HCT116 (cell line): ENCODE data around the gene STON2. TPM values are rescaled to one million over a fixed set of nuclear protein-coding genes. Genes with fewer than 3 reads are reported as not detected.

Source experiments
- ATAC-seq: fragments of 200-7000 bp; cut with Tn5 transposase; 2 replicates; pipeline ENCODE4 v1.9.1; 2020; ENCODE audit warnings: mild to moderate bottlenecking, moderate library complexity
- BruUV-seq: library from RNA; stranded (reverse); fragments of 400-500 nt; replicated peaks from 2 replicates; lab custom pipeline; 2021; lab: Mats Ljungman, UMichigan
- CTCF ChIA-PET: fragments of 300-600 bp; sonication (Branson Sonifier 250); formaldehyde crosslinking; loops from one replicate; lab custom pipeline; 2021; ENCODE audit warnings: antibody characterized with exemption; lab: Charles Lee
- POLR2A ChIA-PET: fragments of 300-600, 350-600 bp; sonication (Branson Sonifier 250); formaldehyde crosslinking; loops from one replicate; lab custom pipeline; 2021; ENCODE audit warnings: antibody characterized with exemption; lab: Charles Lee
- RAD21 ChIA-PET, 2 experiments: fragments of 300-600 bp; sonication (Branson Sonifier 250); formaldehyde crosslinking; loops; one replicate each; lab custom pipeline; 2023; ENCODE audit warnings: low total read pairs in 2 of 2; ENCODE audit not compliant: uncharacterized antibody in 2 of 2, unreplicated experiment in 2 of 2, low non-redundant PET in 1 of 2; lab: Charles Lee
- DNase-seq: peaks from one replicate; pipeline ENCODE4 v3.0.0-alpha.2; 2010; ENCODE audit warnings: low read depth, low spot score
- H2AFZ ChIP-seq: fragments of 200-600 bp; shearing (Covaris generic), sonication (generic); 2 replicates; pipeline ENCODE4 v1.6.1; 2017; ENCODE audit warnings: low read depth, mixed run types, mixed read lengths, antibody characterized with exemption, low read length; ENCODE audit not compliant: poor library complexity, severe bottlenecking
- H3K27ac ChIP-seq: 2 replicates; pipeline ENCODE4 v1.5.1; 2012; ENCODE audit warnings: low read depth, low read length
- H3K27me3 ChIP-seq: fragments of 200-600 bp; sonication (generic); 2 replicates; pipeline ENCODE4 v1.6.1; 2016; ENCODE audit warnings: mixed run types, low read length, mixed read lengths; ENCODE audit not compliant: insufficient read depth
- H3K36me3 ChIP-seq, 2 experiments: fragments of 200-500 bp in 1 of 2; fragments of 200-600 bp in 1 of 2; sonication (Bioruptor generic) in 1 of 2; sonication (generic) in 1 of 2; 2 replicates each; pipeline versions ENCODE4 v1.5.1 to v1.6.1; 2014 to 2016; ENCODE audit warnings: low read length in 2 of 2, inconsistent platforms in 1 of 2, mixed read lengths in 1 of 2, mixed run types in 1 of 2; ENCODE audit not compliant: insufficient read depth in 2 of 2, control insufficient read depth in 1 of 2
- H3K4me1 ChIP-seq, 2 experiments: fragments of 200-600 bp in 1 of 2; sonication (generic) in 1 of 2; 2 replicates each; pipeline versions ENCODE4 v1.5.1 to v1.6.1; 2012 to 2017; ENCODE audit warnings: low read length in 2 of 2, inconsistent platforms in 1 of 2, mild to moderate bottlenecking in 1 of 2, mixed read lengths in 1 of 2, mixed run types in 1 of 2, moderate library complexity in 1 of 2; ENCODE audit not compliant: insufficient read depth in 2 of 2, control insufficient read depth in 1 of 2
- H3K4me2 ChIP-seq: fragments of 200-600 bp; sonication (generic); 2 replicates; pipeline ENCODE4 v1.6.1; 2017; ENCODE audit warnings: mixed run types, low read length, mixed read lengths
- H3K4me3 ChIP-seq, 2 experiments: fragments of 200-600 bp in 1 of 2; sonication (generic) in 1 of 2; replicated peaks in 1 of 2; 2 replicates each; pipeline ENCODE4 v1.5.1; 2011 to 2016; ENCODE audit warnings: low read length in 2 of 2, control low read depth in 1 of 2, low read depth in 1 of 2, mild to moderate bottlenecking in 1 of 2, mixed read lengths in 1 of 2, mixed run types in 1 of 2
- H3K79me2 ChIP-seq: fragments of 200-600 bp; sonication (generic); 2 replicates; pipeline ENCODE4 v1.6.1; 2017; ENCODE audit warnings: mild to moderate bottlenecking, mixed run types, low read length, moderate library complexity, mixed read lengths; ENCODE audit not compliant: insufficient read depth
- H3K9ac ChIP-seq: fragments of 200-600 bp; sonication (generic); 2 replicates; pipeline ENCODE4 v1.6.1; 2016; ENCODE audit warnings: low read length, mixed read lengths
- H3K9me2 ChIP-seq: fragments of 200-600 bp; sonication (generic), shearing (Covaris generic); 2 replicates; pipeline ENCODE4 v1.6.1; 2017; ENCODE audit warnings: mixed run types, mild to moderate bottlenecking, moderate library complexity; ENCODE audit not compliant: insufficient read depth
- H3K9me3 ChIP-seq, 2 experiments: fragments of 200-500 bp in 1 of 2; fragments of 200-600 bp in 1 of 2; sonication (Bioruptor generic) in 1 of 2; sonication (generic) in 1 of 2; 2 replicates each; pipeline ENCODE4 v1.6.1; 2014 to 2017; ENCODE audit warnings: low read length in 2 of 2, mixed read lengths in 2 of 2, inconsistent platforms in 1 of 2, low read depth in 1 of 2, mild to moderate bottlenecking in 1 of 2, mixed run types in 1 of 2, moderate library complexity in 1 of 2; ENCODE audit not compliant: control insufficient read depth in 1 of 2, insufficient read depth in 1 of 2
- H4K20me1 ChIP-seq: fragments of 200-600 bp; sonication (generic), shearing (Covaris generic); 2 replicates; pipeline ENCODE4 v1.6.1; 2017; ENCODE audit warnings: mixed run types, mild to moderate bottlenecking, moderate library complexity; ENCODE audit not compliant: insufficient read depth
- EZH2phosphoT487 ChIP-seq: fragments of 200-600 bp; IDR thresholded peaks from 2 replicates; pipeline ENCODE4 v1.6.1; 2018; ENCODE audit warnings: antibody characterized with exemption, borderline replicate concordance
- ZNF274 ChIP-seq: fragments of 200-500 bp; sonication (Bioruptor generic); IDR thresholded peaks from 2 replicates; pipeline ENCODE4 v1.6.1; 2014; ENCODE audit warnings: mild to moderate bottlenecking, low read depth, low read length, inconsistent platforms
- intact Hi-C: fragments of 100-400 bp; cut with micrococcal nuclease; formaldehyde crosslinking; loops from 2 replicates; pipeline ENCODE4 v1.10.0; 2022
- total RNA-seq: library from RNA; stranded (reverse); gene quantifications from one replicate; pipeline ENCODE4 v1.2.1, GENCODE V29; 2021; ENCODE audit not compliant: unreplicated experiment

Gene STON2
- total RNA-seq, 1 experiment from 2014 or later = 4.1 TPM

DNA sequence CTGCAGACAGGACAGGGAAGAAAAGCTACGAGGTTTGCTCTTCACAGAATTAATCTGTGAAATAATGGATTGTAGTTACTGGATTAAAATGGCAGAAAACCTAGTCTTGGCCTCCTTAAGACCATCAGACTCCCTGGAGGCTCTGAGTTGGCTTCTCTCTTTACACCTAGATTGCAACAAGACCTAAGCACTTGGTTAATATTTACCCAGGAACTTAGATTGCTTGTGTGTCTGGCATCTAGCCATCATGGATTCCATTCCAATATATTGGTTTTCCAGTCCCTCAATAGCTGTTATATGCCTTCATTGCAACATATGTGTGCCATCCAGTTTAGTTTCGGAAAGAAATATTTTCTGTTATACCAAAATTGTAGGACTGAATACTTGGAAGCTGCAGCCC is 177.4 kb downstream of the STON2 start:
- Histone ChIP-seq H3K4me2 (no peak overlapping the region), H3K4me3 (no peak overlapping the region), H2AFZ (no peak overlapping the region), H3K36me3 (no peaks in the 10 kb centered on the region), H3K79me2 (peaks cover 26% of the 10 kb centered on the region), H3K27ac (no peak overlapping the region), H3K4me1 (peaks cover 7 to 20% of the 10 kb centered on the region in 2 experiments), H3K9me3 (no peaks in the 10 kb centered on the region), H3K9me2 (no peaks in the 10 kb centered on the region), H3K9ac (no peak overlapping the region), H3K27me3 (no peaks in the 10 kb centered on the region), H4K20me1 (no peaks in the 10 kb centered on the region)
- no peak for TF ChIP-seq EZH2phosphoT487
- no TSS peak for BruUV-seq
- no peak for DNase-seq
- intact Hi-C loops = loop anchor here (5.0 kb wide), 1 partner anchor 310 kb away; the partner anchor contains the start of gene SEL1L
- ChIA-PET CTCF (interaction anchor here (1.8 kb wide), 1 partner anchor 46 kb away, joined by 3 read pairs; no protein-coding TSS in a partner anchor), RAD21 (no interaction called here), POLR2A (no interaction called here)
- no peak for ATAC-seq

GRCh38 chr14:81222126-81222525 is 178.0 kb downstream of the STON2 start:
- Histone ChIP-seq H3K4me3 (peak overlapping the region in 1 of 2 experiments; percentile 75; a peak in 1 of 4 replicates), H3K9ac (peak overlapping the region; percentile 89; the same call in 1 of the 2 replicates), H3K4me1 (peaks cover 7 to 20% of the 10 kb centered on the region in 2 experiments), H4K20me1 (no peaks in the 10 kb centered on the region), H3K9me3 (no peaks in the 10 kb centered on the region), H2AFZ (no peak overlapping the region), H3K4me2 (peak overlapping the region; percentile 77), H3K79me2 (peaks cover 32% of the 10 kb centered on the region), H3K27me3 (no peaks in the 10 kb centered on the region), H3K9me2 (no peaks in the 10 kb centered on the region), H3K36me3 (no peaks in the 10 kb centered on the region), H3K27ac (peak overlapping the region; percentile 95)
- ChIA-PET POLR2A (no interaction called here), RAD21 (no interaction called here), CTCF (interaction anchor here (1.8 kb wide), 1 partner anchor 46 kb away, joined by 3 read pairs; no protein-coding TSS in a partner anchor)
- intact Hi-C loops = loop anchor here (5.0 kb wide), 1 partner anchor 310 kb away; the partner anchor contains the start of gene SEL1L
- no peak for TF ChIP-seq ZNF274
- DNase-seq (no peak), ATAC-seq (no peak)
- BruUV-seq = no TSS peak
